Measurements from ENCODE around the gene NRIP3. TPM values are rescaled to one million over a fixed set of nuclear protein-coding genes. Genes with fewer than 3 reads are reported as not detected.
"Not testable (repeated sequence)": the region's sequence is repeated elsewhere in the genome, so short reads cannot be mapped to it uniquely, and the experiment has no call there.

The NRIP3 gene
- total and polyA plus RNA-seq, 3 donors from 2014 or later, result 29.4 to 108 (median 55.1) TPM

DNA sequence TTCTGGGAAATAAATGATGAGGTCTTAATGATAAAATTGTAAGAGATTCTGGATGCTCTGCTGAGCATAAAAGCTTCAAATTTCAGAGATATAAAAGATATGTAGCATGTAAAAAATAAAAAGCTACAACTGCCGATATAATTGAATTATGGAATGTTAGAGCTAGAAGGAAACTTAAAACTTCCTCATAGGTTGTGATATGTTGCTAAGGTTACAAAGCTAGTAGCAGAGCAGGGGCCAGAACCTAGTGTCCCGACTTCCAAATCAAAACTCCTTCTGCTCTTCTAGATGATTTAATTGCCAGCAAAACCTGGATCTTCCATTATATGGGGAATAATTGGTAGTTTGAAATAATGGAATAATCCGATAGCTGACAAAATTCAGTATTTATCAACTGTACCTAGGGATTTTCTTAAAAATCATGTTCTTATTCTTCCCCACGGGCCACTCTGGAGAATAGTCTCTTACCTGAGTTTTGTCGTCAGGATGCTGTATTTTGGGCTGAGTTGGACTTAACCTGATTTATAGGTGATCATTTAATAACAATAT is 61.2 kb downstream of the NRIP3 start, which contains the start of gene ASCL3:
TSS of gene ASCL3 (minus strand) at position 499 of the 549 bp plus-strand sequence. CDS start 4,855 bp downstream, outside the sequence.
- Histone ChIP-seq H3K9me3 (no peaks in the 10 kb centered on the region), H3K36me3 (ENCODE audit: low read depth, missing control alignments) (no peaks in the 10 kb centered on the region), H3K4me1 (no peaks in the 10 kb centered on the region), H3K27me3 (no peaks in the 10 kb centered on the region), H3K4me3 (no peak within 1 kb of the TSS), H3K27ac (no peak within 1 kb of the TSS)
- TF ChIP-seq POLR2A (IDR thresholded peaks at IDR 0.05) (no peak), CTCF (IDR thresholded peaks at IDR 0.05) (no peak)
- WGBS, 2 donors, result 67 to 74% methylated on average over 5 of the region's 5 CpGs
- DNase-seq, result no peak
- intact Hi-C loops (cut with DNase I; ENCODE audit: low total_unique reads), result no loop called here

GRCh38 chr11:8941341-8942103 is 62.3 kb downstream of the NRIP3 start:
- TF ChIP-seq CTCF (IDR thresholded peaks at IDR 0.05) (no peak), POLR2A (IDR thresholded peaks at IDR 0.05) (no peak)
- no peak overlapping the region for H3K27ac ChIP-seq
- intact Hi-C loops (cut with DNase I; ENCODE audit: low total_unique reads), result no loop called here
- no peak overlapping the region for H3K4me3 ChIP-seq
- no peak for DNase-seq
- no peaks in the 10 kb centered on the region for H3K9me3 ChIP-seq
- H3K27me3 ChIP-seq, result no peaks in the 10 kb centered on the region
- 56 to 64% methylated on average over 8 of the region's 8 CpGs for WGBS, 2 donors
- H3K36me3 ChIP-seq (ENCODE audit: low read depth, missing control alignments), result no peaks in the 10 kb centered on the region
- H3K4me1 ChIP-seq, result no peaks in the 10 kb centered on the region

- intact Hi-C loops (cut with DNase I; ENCODE audit: low total_unique reads), result no loop called here
- no peak for DNase-seq
- Histone ChIP-seq H3K27me3 (no peaks in the 10 kb centered on the region), H3K4me3 (no peak overlapping the region), H3K36me3 (ENCODE audit: low read depth, missing control alignments) (no peaks in the 10 kb centered on the region), H3K9me3 (no peaks in the 10 kb centered on the region), H3K27ac (no peak overlapping the region), H3K4me1 (no peaks in the 10 kb centered on the region)
- 82 to 86% methylated on average over 13 to 14 of the region's 14 CpGs for WGBS, 2 donors
- TF ChIP-seq CTCF (IDR thresholded peaks at IDR 0.05), result no peak
- no peak for TF ChIP-seq POLR2A (IDR thresholded peaks at IDR 0.05)
These were observed 66.1 kb downstream of the NRIP3 start for GRCh38 chr11:8937659-8938058.

DNA sequence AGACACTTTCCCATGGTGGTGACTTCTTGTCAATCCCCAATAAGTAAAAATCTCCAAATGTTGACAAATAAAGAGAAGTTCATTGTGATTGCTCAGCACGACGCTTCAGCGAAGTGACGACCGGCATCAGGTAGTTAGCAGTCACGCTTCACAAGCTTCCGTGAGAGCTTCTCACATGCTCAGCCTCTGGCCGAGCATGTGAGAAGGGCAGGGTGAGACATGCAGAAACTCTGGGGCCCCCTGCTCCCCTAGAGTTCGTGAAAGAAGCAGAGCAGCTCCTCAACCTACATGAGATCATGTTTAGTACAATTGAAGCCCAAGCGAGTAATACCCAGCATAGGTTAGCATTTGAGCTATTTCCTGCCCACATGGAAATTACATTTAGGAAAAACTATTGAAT is 66.6 kb downstream of the NRIP3 start:
- H3K27ac ChIP-seq, result no peak overlapping the region
- H3K4me3 ChIP-seq, result no peak overlapping the region
- H3K4me1 ChIP-seq, result no peaks in the 10 kb centered on the region
- intact Hi-C loops (cut with DNase I; ENCODE audit: low total_unique reads), result no loop called here
- no peaks in the 10 kb centered on the region for H3K36me3 ChIP-seq (ENCODE audit: low read depth, missing control alignments)
- no peaks in the 10 kb centered on the region for H3K27me3 ChIP-seq
- no peak for DNase-seq
- WGBS, 2 donors, result 67 to 76% methylated on average over 10 of the region's 10 CpGs
- no peaks in the 10 kb centered on the region for H3K9me3 ChIP-seq
- TF ChIP-seq POLR2A (IDR thresholded peaks at IDR 0.05) (no peak), CTCF (IDR thresholded peaks at IDR 0.05) (no peak)

GRCh38 chr11:8935789-8936188 is 68.0 kb downstream of the NRIP3 start:
- H3K4me3 ChIP-seq; H3K36me3 ChIP-seq (ENCODE audit: low read depth, missing control alignments); DNase-seq; H3K27me3 ChIP-seq; H3K4me1 ChIP-seq; H3K9me3 ChIP-seq; H3K27ac ChIP-seq; intact Hi-C loops (cut with DNase I; ENCODE audit: low total_unique reads): not testable (repeated sequence)
- WGBS, 2 donors, result 88 to 92% methylated on average over 2 of the region's 2 CpGs
